Tibial nerve (tissue), 4 donors: ENCODE measurements around the gene SUGCT. TPM values are rescaled to one million over a fixed set of nuclear protein-coding genes. Genes with fewer than 3 reads are reported as not detected.

Experiments used
- DNase-seq, 2 donors: peaks; one replicate each; pipeline ENCODE4 v3.0.0-alpha.2; 2019; ENCODE audit warnings: low spot score in 2 of 2
- H3K27ac ChIP-seq, 4 donors: fragments of 200-600 bp; sonication (generic) in 3 of 4; one replicate each; pipeline ENCODE4 v1.5.1; 2017 to 2019; ENCODE audit warnings: mild to moderate bottlenecking in 1 of 4
- H3K27me3 ChIP-seq, 2 donors: fragments of 200-600 bp; sonication (generic) in 1 of 2; one replicate each; pipeline versions ENCODE4 v1.5.1 to v1.6.0; 2017 to 2019
- H3K36me3 ChIP-seq, 3 donors: fragments of 200-600 bp; sonication (generic); one replicate each; pipeline ENCODE4 v1.5.1; 2018 to 2019
- H3K4me1 ChIP-seq, 4 donors: fragments of 200-600 bp; sonication (generic) in 3 of 4; one replicate each; pipeline ENCODE4 v1.5.1; 2017 to 2019
- H3K4me3 ChIP-seq, 4 donors: fragments of 200-600 bp; sonication (generic) in 3 of 4; one replicate each; pipeline ENCODE4 v1.5.1; 2017 to 2019; ENCODE audit warnings: mild to moderate bottlenecking in 1 of 4, moderate library complexity in 1 of 4
- H3K9me3 ChIP-seq, 4 donors: fragments of 200-600 bp; sonication (generic) in 3 of 4; one replicate each; pipeline ENCODE4 v1.5.1; 2017 to 2019
- CTCF ChIP-seq, 5 experiments: fragments of 200-600 bp in 3 of 5; fragments of 450-650 bp in 2 of 5; sonication (generic) in 3 of 5; IDR thresholded peaks; one replicate each; pipeline ENCODE4 v1.5.1; 2016 to 2019; ENCODE audit warnings: antibody characterized with exemption in 5 of 5, mild to moderate bottlenecking in 3 of 5, moderate library complexity in 2 of 5
- EP300 ChIP-seq, 2 donors: sonication (generic); formaldehyde crosslinking; IDR thresholded peaks; one replicate each; pipeline ENCODE4 v1.6.1; 2017; ENCODE audit warnings: antibody characterized with exemption in 2 of 2, mild to moderate bottlenecking in 1 of 2
- POLR2A ChIP-seq, 2 donors: fragments of 450-650 bp; IDR thresholded peaks; one replicate each; pipeline ENCODE4 v1.6.1; 2017; ENCODE audit warnings: antibody characterized with exemption in 2 of 2, mild to moderate bottlenecking in 2 of 2, moderate library complexity in 2 of 2
- WGBS, 2 donors: methylation state at CpG; one replicate each; pipeline ENCODE4 v1.1.5; 2018; 5-methylcytosine and 5-hydroxymethylcytosine counted together
- total RNA-seq, 4 donors: library from RNA; depleted of rRNA; stranded (reverse); fragments of >200 nt; gene quantifications; one replicate each; pipeline ENCODE4 v1.1.0, GENCODE V29; 2016

SUGCT gene
- total RNA-seq, 4 donors from 2014 or later = 2.7 to 20.8 (median 6.2) TPM

GRCh38 chr7:40535678-40536077 lies 400.9 kb downstream of the SUGCT start:
- DNase-seq = no peak
- Histone ChIP-seq H3K4me1 (no peaks in the 10 kb centered on the region), H3K27ac (no peak overlapping the region), H3K9me3 (no peaks in the 10 kb centered on the region), H3K27me3 (no peaks in the 10 kb centered on the region), H3K36me3 (no peaks in the 10 kb centered on the region), H3K4me3 (no peak overlapping the region)
- WGBS, 2 donors = 93 to 99% methylated on average over 3 of the region's 3 CpGs
- no peak for TF ChIP-seq EP300 (IDR thresholded peaks at IDR 0.05)
- no peak for TF ChIP-seq POLR2A (IDR thresholded peaks at IDR 0.05)
- TF ChIP-seq CTCF (IDR thresholded peaks at IDR 0.05) = no peak

- DNase-seq = no peak
- TF ChIP-seq CTCF (IDR thresholded peaks at IDR 0.05) (no peak), POLR2A (IDR thresholded peaks at IDR 0.05) (no peak), EP300 (IDR thresholded peaks at IDR 0.05) (no peak)
- H3K36me3 ChIP-seq = no peaks in the 10 kb centered on the region
- H3K27ac ChIP-seq = no peak overlapping the region
- 57 to 71% methylated on average over 1 of the region's 1 CpG for WGBS, 2 donors
- no peaks in the 10 kb centered on the region for H3K27me3 ChIP-seq
- no peak overlapping the region for H3K4me3 ChIP-seq
- H3K4me1 ChIP-seq = no peaks in the 10 kb centered on the region
- no peaks in the 10 kb centered on the region for H3K9me3 ChIP-seq
Observed at GRCh38 chr7:40536421-40536820, 401.6 kb downstream of the SUGCT start.

GRCh38 chr7:40538281-40538680 lies 403.5 kb downstream of the SUGCT start:
- H3K27ac ChIP-seq = no peak overlapping the region
- no peaks in the 10 kb centered on the region for H3K36me3 ChIP-seq
- no peaks in the 10 kb centered on the region for H3K27me3 ChIP-seq
- no peak overlapping the region for H3K4me3 ChIP-seq
- WGBS, 2 donors = 45 to 46% methylated on average over 1 of the region's 1 CpG
- TF ChIP-seq POLR2A (IDR thresholded peaks at IDR 0.05) (no peak), CTCF (IDR thresholded peaks at IDR 0.05) (no peak), EP300 (IDR thresholded peaks at IDR 0.05) (no peak)
- H3K4me1 ChIP-seq = no peaks in the 10 kb centered on the region
- no peaks in the 10 kb centered on the region for H3K9me3 ChIP-seq
- no peak for DNase-seq

- no peak overlapping the region for H3K27ac ChIP-seq
- H3K4me1 ChIP-seq = peaks cover 0 to 18% (median 0%) of the 10 kb centered on the region in 4 donors
Observed at GRCh38 chr7:40541336-40541735, 406.5 kb downstream of the SUGCT start.

More at GRCh38 chr7:40541336-40541735, 406.5 kb downstream of the SUGCT start:
- no peaks in the 10 kb centered on the region for H3K27me3 ChIP-seq
- no peaks in the 10 kb centered on the region for H3K36me3 ChIP-seq
- H3K4me3 ChIP-seq = no peak overlapping the region
- 94 to 97% methylated on average over 1 of the region's 1 CpG for WGBS, 2 donors
- TF ChIP-seq CTCF (IDR thresholded peaks at IDR 0.05) (no peak), POLR2A (IDR thresholded peaks at IDR 0.05) (no peak), EP300 (IDR thresholded peaks at IDR 0.05) (no peak)
- H3K9me3 ChIP-seq = no peaks in the 10 kb centered on the region
- DNase-seq = no peak
